NCI-H1092 treated with DMSO at 0.1 percent for 48 hours (cell line): ENCODE results near the gene ORM1.

Source experiments
- DNase-seq: peaks from one replicate; lab custom pipeline; 2025; lab: John Stamatoyannopoulos, UW

The ORM1 gene

DNA sequence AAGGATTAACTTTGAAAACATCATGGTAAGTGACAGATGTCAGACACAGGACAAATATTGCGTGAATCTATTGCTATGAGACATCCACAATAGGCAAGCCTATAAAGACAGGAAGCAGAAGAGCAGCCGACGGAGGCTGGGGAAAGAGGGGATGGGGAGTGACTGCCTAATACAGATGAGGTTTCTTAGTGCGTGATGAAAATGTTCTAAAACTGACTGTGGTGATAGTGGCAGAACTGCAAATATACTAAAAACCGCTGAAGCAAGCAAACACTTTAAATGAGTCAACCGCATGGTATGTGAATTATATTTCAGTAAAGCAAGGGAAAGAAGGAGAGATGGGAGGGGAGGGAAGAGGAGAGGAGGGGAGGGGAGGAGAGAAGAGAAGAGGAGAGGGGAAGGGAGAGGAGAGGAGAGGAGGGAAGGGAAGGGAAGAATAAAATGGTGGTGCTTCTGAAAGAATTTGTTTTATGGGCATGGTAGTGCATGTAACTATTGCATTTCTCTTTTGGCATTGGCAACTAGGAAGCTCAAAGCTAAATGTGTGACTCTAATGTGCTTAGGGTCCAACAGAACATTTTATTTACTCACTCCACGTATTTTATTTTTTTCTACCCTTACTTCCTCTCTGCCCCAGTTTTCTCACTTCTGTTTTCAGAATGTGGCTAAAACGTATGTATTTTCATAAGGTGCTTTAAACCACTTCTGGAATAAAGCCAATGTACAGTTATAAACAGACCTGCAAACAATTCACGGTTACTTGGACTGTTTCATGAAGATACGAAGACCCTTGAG is 43.6 kb downstream of the ORM1 start:
- DNase-seq, result no peak

DNA sequence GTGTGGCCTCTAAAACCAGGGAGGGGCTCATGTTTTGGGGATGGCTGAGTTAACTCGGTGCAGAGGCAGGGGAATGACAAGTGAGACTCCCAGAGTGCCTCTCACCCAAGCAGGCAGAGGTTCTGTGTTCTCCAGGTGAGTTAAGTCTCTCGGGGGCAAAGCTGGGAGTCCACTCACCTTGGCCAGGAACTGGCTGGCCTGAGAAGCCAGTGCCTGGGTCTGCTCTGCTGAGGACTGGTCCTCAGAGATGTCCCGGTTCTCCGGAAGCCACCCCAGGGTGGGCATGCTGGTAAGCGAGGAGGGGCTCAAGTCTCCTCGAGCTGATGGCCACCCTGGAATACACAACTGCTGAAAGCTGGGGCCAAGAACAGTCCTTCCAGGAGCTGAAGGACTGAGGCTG is 44.5 kb downstream of the ORM1 start:
- DNase-seq, result no peak

DNA sequence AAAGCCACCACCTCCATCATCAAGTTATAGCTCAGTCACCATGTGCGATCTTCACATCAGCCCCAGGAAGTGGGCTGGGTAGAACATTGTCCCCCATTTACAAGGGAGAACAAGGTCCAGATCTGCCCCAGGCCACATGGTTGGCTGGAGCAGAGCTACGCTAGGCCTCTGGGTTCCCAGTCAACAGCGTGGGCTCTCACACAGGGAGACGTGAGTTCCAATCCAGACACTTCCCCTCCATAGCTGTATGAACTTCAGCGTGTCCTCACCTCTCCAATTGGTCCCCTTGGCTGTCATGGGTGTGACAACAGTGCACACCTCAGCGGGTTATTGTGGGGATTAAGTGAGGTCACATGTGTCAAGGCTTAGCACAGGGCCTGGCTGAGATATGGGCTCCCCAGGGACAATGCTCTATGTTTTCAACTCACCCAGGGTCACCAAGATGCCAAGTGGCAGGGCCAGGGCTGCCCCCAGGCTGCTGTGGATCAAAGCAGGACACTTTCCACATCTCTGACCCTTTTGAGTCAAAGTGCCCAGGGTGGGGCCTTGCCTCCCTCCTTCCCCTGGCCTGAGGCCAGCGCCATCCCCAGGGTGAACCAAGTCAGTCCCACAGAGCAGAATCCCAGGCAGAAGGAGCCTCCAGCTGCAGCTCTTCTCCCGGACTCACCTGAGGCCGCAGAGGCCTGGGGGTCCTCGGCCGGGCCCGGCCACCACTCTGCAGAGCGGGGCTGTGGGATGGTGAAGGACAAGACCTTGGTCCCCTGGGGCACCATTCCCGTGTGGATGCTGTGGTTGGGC is 45.1 kb downstream of the ORM1 start:
- DNase-seq, result no peak

DNA sequence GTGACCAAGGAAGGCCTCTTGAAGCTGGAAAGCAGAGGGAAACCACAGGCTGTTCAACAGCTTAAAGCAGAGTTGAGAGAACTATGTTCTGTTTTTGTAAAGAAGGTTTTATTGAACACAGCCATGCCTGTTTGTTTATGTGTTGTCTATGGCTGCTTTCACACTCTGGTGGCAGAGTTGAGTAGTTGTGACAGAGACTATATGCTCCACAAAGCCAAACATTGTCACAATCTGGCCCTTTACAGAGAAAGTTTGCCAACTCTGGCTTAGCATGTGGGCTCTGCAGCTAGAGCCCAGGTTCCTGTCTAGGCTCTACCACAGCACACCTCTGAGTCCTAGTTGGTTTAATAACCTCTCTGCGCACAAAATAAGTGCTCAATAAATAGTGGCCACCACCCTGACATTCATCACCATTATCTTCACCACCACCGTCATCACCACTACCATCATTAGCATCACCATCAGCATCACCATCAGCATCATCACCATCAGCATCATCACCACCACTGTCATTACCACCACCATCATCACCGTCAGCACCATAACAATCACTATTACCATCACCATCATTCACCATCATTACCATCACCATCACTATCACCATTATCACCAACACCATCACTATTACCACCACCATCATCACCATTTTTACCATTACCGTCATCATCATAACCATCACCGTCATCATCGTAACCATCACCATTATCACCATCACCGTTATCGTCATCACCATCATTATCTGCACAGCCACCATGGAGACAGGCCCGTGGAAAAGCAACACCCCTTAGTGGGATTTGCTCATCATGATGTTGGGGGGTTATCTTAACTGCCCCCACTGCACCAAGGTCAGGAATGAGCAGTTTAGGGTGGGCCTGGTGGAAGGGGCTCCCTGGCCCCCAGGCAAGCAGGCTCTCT is 46.6 kb downstream of the ORM1 start:
- DNase-seq, result no peak

DNA sequence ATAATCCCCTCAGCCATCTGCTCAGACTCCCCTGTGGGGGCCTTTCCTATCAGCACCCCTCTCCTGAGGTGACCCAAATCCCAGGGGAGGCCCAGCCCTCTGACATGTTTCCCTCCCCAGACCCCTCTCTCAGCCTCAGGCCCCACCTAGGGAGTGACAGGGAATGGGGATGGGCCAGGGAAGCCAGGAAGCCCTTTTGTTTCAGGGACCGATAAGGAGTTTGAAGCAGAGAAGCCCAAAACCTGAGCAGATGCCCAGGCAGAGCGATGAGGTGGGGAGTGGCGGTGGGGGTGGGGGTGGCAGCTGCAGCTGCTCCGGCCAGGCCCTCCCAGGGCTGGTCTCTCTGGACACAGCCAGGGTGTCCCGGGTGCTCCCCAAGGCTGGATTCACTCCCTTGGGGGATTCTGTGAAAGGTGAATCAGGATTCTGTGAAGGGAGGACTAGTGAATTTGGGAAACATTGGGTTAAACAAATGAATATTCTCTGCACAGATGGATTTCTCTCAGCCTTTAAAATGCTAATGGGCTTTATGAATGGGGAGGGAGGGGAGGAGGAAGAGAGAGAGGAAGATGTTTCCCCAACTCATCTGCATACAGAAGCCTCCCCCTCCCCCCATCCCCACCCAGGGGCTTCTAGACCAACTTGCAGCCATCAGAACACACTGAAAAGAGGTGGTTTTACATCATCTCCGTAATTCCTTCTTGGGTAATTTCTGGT is 47.5 kb downstream of the ORM1 start:
- DNase-seq, result no peak

DNA sequence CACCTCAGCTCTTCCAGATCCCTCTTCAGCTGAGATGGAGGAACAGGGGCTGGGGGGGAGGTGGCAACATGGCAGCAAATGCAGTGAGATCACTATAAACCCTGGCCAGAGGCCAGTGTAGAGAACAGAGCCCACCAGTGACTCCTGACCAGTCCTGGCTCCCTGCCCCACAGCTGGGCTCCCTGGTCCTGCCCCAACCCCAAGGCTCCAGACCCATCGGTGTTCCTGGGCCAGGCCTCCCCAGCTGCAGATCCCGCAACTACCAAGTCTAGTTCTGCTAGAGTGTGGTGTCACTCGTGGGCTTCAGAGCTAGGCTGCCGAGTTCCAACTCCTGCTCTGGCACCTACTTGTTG is 48.0 kb downstream of the ORM1 start:
- no peak for DNase-seq

DNA sequence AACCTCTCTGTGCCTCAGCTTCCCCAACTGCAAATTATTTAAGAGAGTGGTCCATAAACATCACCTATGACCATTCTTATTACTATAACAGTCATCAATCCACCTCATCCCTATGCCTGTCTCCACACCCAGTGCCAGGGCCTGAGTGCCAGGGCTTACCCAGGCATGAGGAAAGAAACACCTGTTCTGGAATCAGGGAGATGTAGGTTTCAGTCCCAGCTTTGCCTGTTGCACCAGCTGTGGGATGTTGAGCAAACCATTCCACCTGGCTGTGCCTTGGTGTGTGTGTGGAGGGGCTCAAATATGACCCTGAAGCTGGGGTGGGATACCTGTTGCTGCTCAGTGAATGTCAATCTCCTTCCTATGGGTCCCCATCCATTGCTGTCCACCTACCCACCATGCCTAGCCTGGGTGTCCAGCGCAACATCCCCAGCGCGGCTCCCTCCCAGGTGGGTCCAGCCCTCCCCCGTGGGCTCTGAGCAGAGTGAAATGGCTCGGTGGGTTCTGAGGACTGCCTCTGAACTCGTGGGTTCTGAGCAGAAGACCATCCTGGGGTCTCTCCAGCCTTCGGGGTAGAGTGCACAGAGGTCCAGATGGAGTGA is 48.5 kb downstream of the ORM1 start:
- DNase-seq, result no peak

DNA sequence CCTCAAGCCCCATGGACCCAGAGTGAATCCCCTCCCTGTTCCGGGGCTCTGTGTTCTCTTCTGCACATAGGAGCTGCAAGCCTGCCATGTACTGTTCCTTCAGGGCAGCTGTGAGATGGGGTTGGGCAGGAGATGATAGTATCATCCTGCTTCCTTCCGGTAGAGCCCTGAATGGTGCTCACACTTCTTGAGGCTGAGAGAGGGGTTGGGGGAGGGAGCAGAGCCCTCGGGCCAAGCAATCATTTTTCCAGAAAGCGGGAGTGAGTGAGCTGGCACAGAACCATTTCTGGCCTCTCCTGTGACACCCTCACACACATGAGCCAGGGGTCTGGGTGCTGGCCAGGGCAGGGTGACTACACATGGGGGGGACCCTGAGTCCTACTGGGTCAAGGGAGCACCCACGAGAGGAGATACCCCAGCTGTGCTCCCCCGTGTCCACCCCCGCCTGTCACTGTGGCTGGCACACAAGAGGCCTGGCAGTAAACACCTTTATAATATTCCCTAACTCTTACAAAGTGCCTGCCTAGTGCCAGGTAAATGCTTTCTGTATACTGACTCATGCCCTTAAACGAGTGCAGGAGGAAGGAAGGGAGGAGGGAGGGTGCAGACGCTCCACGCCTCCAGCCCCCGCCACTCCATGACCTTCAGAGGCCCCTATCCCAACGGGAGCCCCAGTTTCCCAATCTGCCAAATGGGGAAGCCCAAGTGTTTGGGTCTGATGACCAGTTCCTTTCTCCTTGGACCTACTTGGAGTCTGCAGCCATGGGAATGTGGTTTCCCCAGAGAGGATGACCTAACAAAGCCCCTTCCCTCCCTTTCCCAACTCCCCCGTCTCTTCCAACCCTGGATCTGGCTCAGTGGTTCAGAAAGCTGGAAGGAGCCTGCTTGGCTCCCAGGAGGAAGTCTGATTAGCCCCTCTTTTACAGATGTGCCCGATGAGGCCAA is 49.3 kb downstream of the ORM1 start:
- DNase-seq, result no peak

DNA sequence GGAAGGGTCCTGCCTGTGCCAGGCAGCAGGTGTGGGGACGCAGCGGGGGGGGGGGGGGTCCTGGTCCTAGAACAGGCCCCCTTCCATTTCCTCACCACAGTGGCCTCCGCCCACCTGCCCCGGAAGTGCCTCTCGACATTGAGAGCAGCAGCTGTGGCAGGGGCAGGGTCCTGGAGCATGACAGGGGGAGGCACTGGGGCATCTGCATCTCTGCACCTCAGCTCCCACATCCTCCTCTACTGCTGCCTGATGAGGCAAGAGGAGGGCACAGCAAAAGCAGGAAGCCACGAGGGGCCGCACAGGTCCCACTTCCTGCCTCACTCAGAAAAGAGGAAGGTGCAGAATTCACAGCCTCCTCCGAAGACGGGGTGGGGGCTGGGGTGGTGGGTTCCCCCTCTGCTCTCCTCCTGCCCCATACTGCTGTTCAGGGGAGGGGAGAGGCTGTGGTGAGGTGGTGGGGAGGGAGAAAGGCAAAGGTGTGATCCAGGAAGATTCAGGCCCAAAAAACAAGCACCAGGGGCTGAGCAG is 50.1 kb downstream of the ORM1 start:
- DNase-seq, result no peak

DNA sequence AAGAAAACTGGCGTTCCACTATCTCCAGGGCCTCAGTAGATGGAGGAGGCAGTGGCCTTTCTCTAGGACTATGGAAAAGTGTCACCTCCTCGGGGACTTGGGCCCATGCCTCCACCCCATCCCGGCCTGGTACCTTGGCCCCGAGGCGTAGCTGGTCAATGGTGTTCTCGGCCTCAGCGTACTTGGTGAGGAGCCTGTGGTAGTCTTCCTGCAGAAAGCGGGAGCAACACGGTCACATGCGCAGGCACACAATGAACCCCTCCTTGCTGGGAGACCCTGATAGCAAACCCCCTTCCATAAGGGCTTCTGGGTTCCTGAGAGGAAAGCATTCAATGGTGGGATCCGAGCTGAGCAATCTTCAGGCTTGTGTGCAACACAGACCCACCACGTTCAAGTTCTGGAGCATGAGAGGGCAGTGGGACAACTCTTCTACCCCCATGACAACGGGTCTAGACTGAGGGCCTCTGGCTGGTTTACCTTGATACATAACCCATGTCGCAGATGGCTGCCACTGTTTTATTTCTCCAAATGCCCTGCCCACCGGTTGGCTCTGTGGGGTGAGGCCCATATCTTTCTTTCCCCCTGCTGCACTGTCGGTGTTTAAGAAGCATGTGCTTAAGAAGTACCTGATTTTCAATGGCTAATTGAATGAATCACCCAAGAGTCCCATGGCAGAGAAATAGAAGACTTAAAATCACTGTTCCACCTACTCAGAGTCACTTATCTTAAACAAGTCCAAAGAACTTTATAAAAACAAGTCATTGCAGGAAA is 51.2 kb downstream of the ORM1 start:
- no peak for DNase-seq

DNA sequence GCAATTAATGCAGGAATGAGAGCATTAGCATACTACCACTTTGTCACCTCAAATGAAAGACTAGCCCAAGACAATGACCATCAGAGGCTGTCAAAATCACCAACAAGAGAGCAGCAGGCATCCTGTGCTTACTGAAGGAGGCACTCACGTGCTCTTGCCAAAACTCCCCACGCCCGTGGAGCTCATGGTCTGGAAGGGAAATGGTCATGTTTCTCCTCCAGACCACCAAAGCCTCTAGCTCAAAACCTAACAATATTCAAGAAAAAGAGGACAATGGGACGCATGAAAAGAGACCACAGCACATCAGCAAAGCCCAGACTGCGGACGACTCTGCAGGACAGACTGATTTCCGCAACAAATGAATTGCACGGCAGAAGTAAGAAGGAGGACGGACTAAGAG is 52.0 kb downstream of the ORM1 start:
- no peak for DNase-seq

DNA sequence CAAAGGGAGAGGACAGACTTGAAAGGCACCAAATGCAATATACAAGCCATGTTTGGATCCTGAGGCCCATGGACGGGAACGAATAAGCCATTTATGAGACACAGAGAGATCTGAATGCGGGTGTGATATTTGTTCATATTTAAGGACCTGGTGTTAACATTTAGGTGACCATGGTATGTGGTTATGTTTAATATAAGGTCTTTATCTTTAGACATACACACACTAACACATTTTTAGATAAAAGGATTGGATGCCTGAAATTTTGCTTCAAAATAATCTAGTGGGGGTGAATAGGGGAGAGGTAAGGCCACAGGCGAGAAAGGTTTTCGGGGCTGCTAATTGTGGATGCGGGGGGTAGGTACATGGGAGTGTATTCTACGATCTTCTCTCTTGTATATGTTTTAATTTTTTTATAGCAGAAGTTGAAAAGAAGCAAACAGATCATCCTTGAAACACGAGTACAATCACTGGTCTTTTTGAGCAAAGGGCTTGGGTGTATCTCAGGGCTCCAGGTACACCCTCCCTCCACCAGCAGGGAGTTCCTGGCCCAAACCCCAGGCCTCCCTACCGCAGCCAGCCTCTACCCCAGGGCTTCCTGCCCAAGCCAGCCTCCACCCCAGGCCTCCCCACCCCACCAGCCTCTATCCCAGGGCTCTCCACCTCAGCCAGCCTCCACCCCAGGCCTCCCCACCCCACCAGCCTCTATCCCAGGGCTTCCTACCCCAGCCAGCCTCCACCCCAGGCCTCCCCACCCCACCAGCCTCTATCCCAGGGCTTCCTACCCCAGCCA is 52.7 kb downstream of the ORM1 start:
- no peak for DNase-seq
